Caco-2 (cell line): ENCODE results near the gene XPO5. TPM values are rescaled to one million over a fixed set of nuclear protein-coding genes. Genes with fewer than 3 reads are reported as not detected.

ENCODE experiments used
- BruUV-seq: library from RNA; stranded (reverse); fragments of 400-500 nt; replicated peaks from 2 replicates; lab custom pipeline; 2021; lab: Mats Ljungman, UMichigan
- CTCF ChIA-PET: fragments of 300-600 bp; sonication (Branson Sonifier 250); formaldehyde crosslinking; loops from one replicate; lab custom pipeline; 2022; ENCODE audit warnings: antibody characterized with exemption; lab: Charles Lee
- POLR2A ChIA-PET: fragments of 300-600 bp; sonication (Branson Sonifier 250); formaldehyde crosslinking; loops from one replicate; lab custom pipeline; 2022; ENCODE audit warnings: antibody characterized with exemption; lab: Charles Lee
- DNase-seq, 2 experiments: peaks; one replicate each; pipeline versions ENCODE4 v3.0.0 to v3.0.0-alpha.2; 2020 to 2022
- H3K27me3 ChIP-seq: replicated peaks from 2 replicates; pipeline ENCODE4 v1.6.0; 2011; ENCODE audit warnings: low read length; ENCODE audit not compliant: control insufficient read depth, insufficient read depth
- H3K36me3 ChIP-seq: 2 replicates; pipeline ENCODE4 v1.5.1; 2011; ENCODE audit warnings: low read length; ENCODE audit not compliant: control insufficient read depth, insufficient read depth
- H3K4me1 ChIP-seq: fragments of 250-450 bp; sonication (Bioruptor Pico); 2 replicates; pipeline ENCODE4 v1.5.1; 2020; ENCODE audit warnings: mild to moderate bottlenecking
- H3K4me3 ChIP-seq: 2 replicates; pipeline ENCODE4 v1.5.1; 2011; ENCODE audit warnings: low read depth, mild to moderate bottlenecking, control low read depth, low read length
- H3K9me3 ChIP-seq: fragments of 250-450 bp; sonication (Bioruptor Pico); 2 replicates; pipeline ENCODE4 v1.5.1; 2020; ENCODE audit warnings: mild to moderate bottlenecking, moderate library complexity
- H3K27ac Mint-ChIP-seq: one replicate; pipeline ENCODE4 v1.8.0; 2022; ENCODE audit warnings: mixed read lengths; ENCODE audit not compliant: unreplicated experiment
- H3K27me3 Mint-ChIP-seq: one replicate; pipeline ENCODE4 v1.8.0; 2022; ENCODE audit warnings: mixed read lengths; ENCODE audit not compliant: insufficient read depth, unreplicated experiment
- H3K36me3 Mint-ChIP-seq: one replicate; pipeline ENCODE4 v1.8.0; 2022; ENCODE audit warnings: mild to moderate bottlenecking, mixed read lengths; ENCODE audit not compliant: insufficient read depth, unreplicated experiment
- H3K4me1 Mint-ChIP-seq: one replicate; pipeline ENCODE4 v1.8.0; 2022; ENCODE audit warnings: low read depth, mixed read lengths; ENCODE audit not compliant: unreplicated experiment
- H3K4me3 Mint-ChIP-seq: one replicate; pipeline ENCODE4 v1.8.0; 2022; ENCODE audit warnings: mild to moderate bottlenecking, moderate library complexity, mixed read lengths; ENCODE audit not compliant: unreplicated experiment
- H3K9me3 Mint-ChIP-seq: one replicate; pipeline ENCODE4 v1.8.0; 2022; ENCODE audit warnings: mixed read lengths; ENCODE audit not compliant: unreplicated experiment
- intact Hi-C: fragments of 100-400 bp; cut with micrococcal nuclease; formaldehyde crosslinking; loops from one replicate; pipeline ENCODE4 v1.10.0; 2022; ENCODE audit not compliant: unreplicated experiment
- total RNA-seq: library from RNA; stranded (reverse); gene quantifications from 2 replicates; pipeline ENCODE4 v1.2.3, GENCODE V29; 2022
- TF ChIP-seq, protein P1 (sequence below), 2 experiments: fragments of 200-600 bp in 1 of 2; IDR thresholded peaks; 1 replicate in 1 of 2; 2 replicates in 1 of 2; pipeline versions ENCODE4 v1.5.1 to v1.8.0; 2011 to 2022; ENCODE audit warnings: antibody characterized with exemption in 1 of 2, control low read depth in 1 of 2, inconsistent platforms in 1 of 2, low read depth in 1 of 2, low read length in 1 of 2, mild to moderate bottlenecking in 1 of 2, moderate library complexity in 1 of 2; ENCODE audit not compliant: insufficient read depth in 1 of 2, severe bottlenecking in 1 of 2, unreplicated experiment in 1 of 2

Gene XPO5
- total RNA-seq, 1 experiment from 2014 or later = 79.3 TPM

GRCh38 chr6:43524483-43524961 is 51.3 kb downstream of the XPO5 start:
- Histone ChIP-seq H3K4me3 (no peak overlapping the region), H3K27me3 (no peaks in the 10 kb centered on the region), H3K4me1 (peaks cover 10% of the 10 kb centered on the region), H3K9me3 (no peaks in the 10 kb centered on the region), H3K36me3 (peaks cover 5% of the 10 kb centered on the region)
- POLR2A ChIA-PET = no interaction called here
- peak in 1 of 2 experiments; percentile 46 for DNase-seq
- Mint-ChIP-seq H3K27me3 (no peaks in the 10 kb centered on the region), H3K4me3 (no peak overlapping the region), H3K4me1 (peaks cover 9% of the 10 kb centered on the region), H3K36me3 (peaks cover 72% of the 10 kb centered on the region), H3K27ac (no peak overlapping the region), H3K9me3 (no peaks in the 10 kb centered on the region)
- intact Hi-C loops = no loop called here
- CTCF ChIA-PET = no interaction called here
- TF ChIP-seq, protein P1, sequence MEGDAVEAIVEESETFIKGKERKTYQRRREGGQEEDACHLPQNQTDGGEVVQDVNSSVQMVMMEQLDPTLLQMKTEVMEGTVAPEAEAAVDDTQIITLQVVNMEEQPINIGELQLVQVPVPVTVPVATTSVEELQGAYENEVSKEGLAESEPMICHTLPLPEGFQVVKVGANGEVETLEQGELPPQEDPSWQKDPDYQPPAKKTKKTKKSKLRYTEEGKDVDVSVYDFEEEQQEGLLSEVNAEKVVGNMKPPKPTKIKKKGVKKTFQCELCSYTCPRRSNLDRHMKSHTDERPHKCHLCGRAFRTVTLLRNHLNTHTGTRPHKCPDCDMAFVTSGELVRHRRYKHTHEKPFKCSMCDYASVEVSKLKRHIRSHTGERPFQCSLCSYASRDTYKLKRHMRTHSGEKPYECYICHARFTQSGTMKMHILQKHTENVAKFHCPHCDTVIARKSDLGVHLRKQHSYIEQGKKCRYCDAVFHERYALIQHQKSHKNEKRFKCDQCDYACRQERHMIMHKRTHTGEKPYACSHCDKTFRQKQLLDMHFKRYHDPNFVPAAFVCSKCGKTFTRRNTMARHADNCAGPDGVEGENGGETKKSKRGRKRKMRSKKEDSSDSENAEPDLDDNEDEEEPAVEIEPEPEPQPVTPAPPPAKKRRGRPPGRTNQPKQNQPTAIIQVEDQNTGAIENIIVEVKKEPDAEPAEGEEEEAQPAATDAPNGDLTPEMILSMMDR (IDR thresholded peaks at IDR 0.05; ENCODE audit: insufficient read depth in 1 of 2, low read depth in 1 of 2, low read length in 1 of 2, severe bottlenecking in 1 of 2, unreplicated experiment in 1 of 2) = no peak
- no TSS peak for BruUV-seq

GRCh38 chr6:43523284-43523683 is 52.6 kb downstream of the XPO5 start:
- no peaks in the 10 kb centered on the region for H3K9me3 ChIP-seq
- Mint-ChIP-seq H3K9me3 (no peaks in the 10 kb centered on the region), H3K27ac (no peak overlapping the region), H3K4me3 (no peak overlapping the region), H3K36me3 (peaks cover 60% of the 10 kb centered on the region), H3K4me1 (peaks cover 9% of the 10 kb centered on the region), H3K27me3 (no peaks in the 10 kb centered on the region)
- intact Hi-C loops = no loop called here
- ChIA-PET POLR2A (no interaction called here), CTCF (no interaction called here)
- no peaks in the 10 kb centered on the region for H3K27me3 ChIP-seq
- no TSS peak for BruUV-seq
- TF ChIP-seq, protein P1 (IDR thresholded peaks at IDR 0.05; ENCODE audit: insufficient read depth in 1 of 2, low read depth in 1 of 2, low read length in 1 of 2, severe bottlenecking in 1 of 2, unreplicated experiment in 1 of 2) = no peak
- no peak overlapping the region for H3K4me3 ChIP-seq
- H3K4me1 ChIP-seq = peaks cover 12% of the 10 kb centered on the region
- DNase-seq = no peak
- peaks cover 5% of the 10 kb centered on the region for H3K36me3 ChIP-seq

GRCh38 chr6:43522547-43523261 is 53.1 kb downstream of the XPO5 start:
- Histone ChIP-seq H3K36me3 (peaks cover 5% of the 10 kb centered on the region), H3K27me3 (no peaks in the 10 kb centered on the region), H3K9me3 (no peaks in the 10 kb centered on the region), H3K4me1 (peaks cover 17% of the 10 kb centered on the region), H3K4me3 (no peak overlapping the region)
- H3K4me3 Mint-ChIP-seq = no peak overlapping the region
- no peaks in the 10 kb centered on the region for H3K9me3 Mint-ChIP-seq
- CTCF ChIA-PET = no interaction called here
- H3K27me3 Mint-ChIP-seq = no peaks in the 10 kb centered on the region
- TF ChIP-seq, protein P1 (IDR thresholded peaks at IDR 0.05; ENCODE audit: insufficient read depth in 1 of 2, low read depth in 1 of 2, low read length in 1 of 2, severe bottlenecking in 1 of 2, unreplicated experiment in 1 of 2) = no peak
- H3K27ac Mint-ChIP-seq = no peak overlapping the region
- intact Hi-C loops = no loop called here
- BruUV-seq = TSS peak; percentile 29
- POLR2A ChIA-PET = no interaction called here
- peaks cover 9% of the 10 kb centered on the region for H3K4me1 Mint-ChIP-seq
- DNase-seq = no peak
- H3K36me3 Mint-ChIP-seq = peaks cover 55% of the 10 kb centered on the region
